Naive B cell (primary cell): Measurements from ENCODE around the gene NARS2. TPM values are rescaled to one million over a fixed set of nuclear protein-coding genes. Genes with fewer than 3 reads are reported as not detected.

ENCODE experiments used
- ATAC-seq, 2 donors: fragments of 150-1000 bp; cut with Tn5 transposase; 2 replicates each; pipeline ENCODE4 v1.10.0; 2021; ENCODE audit warnings: low read depth in 2 of 2, mild to moderate bottlenecking in 2 of 2, moderate library complexity in 2 of 2
- DNase-seq: peaks from one replicate; pipeline ENCODE4 v3.0.0; 2022
- H3K27ac Mint-ChIP-seq, 6 donors: one replicate each; pipeline ENCODE4 v1.8.0; 2020 to 2022; ENCODE audit warnings: mild to moderate bottlenecking in 6 of 6, mixed read lengths in 6 of 6, moderate library complexity in 5 of 6, inconsistent platforms in 2 of 6
- H3K27me3 Mint-ChIP-seq, 3 donors: one replicate each; pipeline ENCODE4 v1.8.0; 2021 to 2022; ENCODE audit warnings: mixed read lengths in 3 of 3, mild to moderate bottlenecking in 1 of 3
- H3K36me3 Mint-ChIP-seq, 2 donors: one replicate each; pipeline ENCODE4 v1.8.0; 2020 to 2022; ENCODE audit warnings: mixed read lengths in 2 of 2, inconsistent platforms in 1 of 2, mild to moderate bottlenecking in 1 of 2
- H3K4me1 Mint-ChIP-seq, 3 donors: one replicate each; pipeline ENCODE4 v1.8.0; 2020 to 2022; ENCODE audit warnings: mixed read lengths in 3 of 3, inconsistent platforms in 1 of 3, mild to moderate bottlenecking in 1 of 3, moderate library complexity in 1 of 3
- H3K4me3 Mint-ChIP-seq, 8 donors: one replicate each; pipeline ENCODE4 v1.8.0; 2020 to 2022; ENCODE audit warnings: mild to moderate bottlenecking in 8 of 8, mixed read lengths in 8 of 8, moderate library complexity in 8 of 8, inconsistent platforms in 2 of 8
- H3K9me3 Mint-ChIP-seq, 7 donors: one replicate each; pipeline ENCODE4 v1.8.0; 2020 to 2022; ENCODE audit warnings: mixed read lengths in 7 of 7, mild to moderate bottlenecking in 5 of 7, inconsistent platforms in 2 of 7, moderate library complexity in 1 of 7
- polyA plus RNA-seq, 6 donors: library from polyadenylated mRNA; unstranded; fragments of 300-500 nt; fragmentation: Illumina TruSeq; gene quantifications; one replicate each; pipeline ENCODE4 v1.2.3, GENCODE V29; 2021; ENCODE audit warnings: low read depth in 6 of 6

Gene NARS2
- polyA plus RNA-seq, 6 donors from 2014 or later = 11.4 to 16.4 (median 15.3) TPM

- no peaks in the 10 kb centered on the region for H3K27me3 Mint-ChIP-seq
- DNase-seq = no peak
- H3K27ac Mint-ChIP-seq = peak overlapping the region in 1 of 6 donors; percentile 7
- H3K4me1 Mint-ChIP-seq = peaks cover 10 to 30% (median 25%) of the 10 kb centered on the region in 3 donors
- H3K36me3 Mint-ChIP-seq = no peaks in the 10 kb centered on the region
- no peaks in the 10 kb centered on the region for H3K9me3 Mint-ChIP-seq
- H3K4me3 Mint-ChIP-seq = no peak overlapping the region
- ATAC-seq = no peak
Measured at GRCh38 chr11:78400702-78401101, 174.0 kb downstream of the NARS2 start.

- H3K9me3 Mint-ChIP-seq = no peaks in the 10 kb centered on the region
- H3K36me3 Mint-ChIP-seq = no peaks in the 10 kb centered on the region
- peak overlapping the region in 2 of 6 donors; percentile 6 to 27 for H3K27ac Mint-ChIP-seq
- no peaks in the 10 kb centered on the region for H3K27me3 Mint-ChIP-seq
- ATAC-seq (no peak), DNase-seq (no peak)
- H3K4me1 Mint-ChIP-seq = peaks cover 10 to 30% (median 25%) of the 10 kb centered on the region in 3 donors
- H3K4me3 Mint-ChIP-seq = no peak overlapping the region
Measured at GRCh38 chr11:78400116-78400515, 174.5 kb downstream of the NARS2 start.

GRCh38 chr11:78399136-78399535, 175.5 kb downstream of the NARS2 start:
- H3K27ac Mint-ChIP-seq = no peak overlapping the region
- H3K9me3 Mint-ChIP-seq = no peaks in the 10 kb centered on the region
- no peak for DNase-seq
- peaks cover 10 to 32% (median 27%) of the 10 kb centered on the region in 3 donors for H3K4me1 Mint-ChIP-seq
- H3K27me3 Mint-ChIP-seq = no peaks in the 10 kb centered on the region
- H3K4me3 Mint-ChIP-seq = no peak overlapping the region
- no peak for ATAC-seq
- H3K36me3 Mint-ChIP-seq = no peaks in the 10 kb centered on the region

GRCh38 chr11:78398715-78399114, 175.9 kb downstream of the NARS2 start:
- Mint-ChIP-seq H3K4me1 (peaks cover 10 to 32% (median 28%) of the 10 kb centered on the region in 3 donors), H3K27me3 (no peaks in the 10 kb centered on the region), H3K4me3 (no peak overlapping the region), H3K27ac (no peak overlapping the region), H3K36me3 (no peaks in the 10 kb centered on the region), H3K9me3 (no peaks in the 10 kb centered on the region)
- no peak for ATAC-seq
- no peak for DNase-seq

GRCh38 chr11:78397398-78397797, 177.3 kb downstream of the NARS2 start:
- Mint-ChIP-seq H3K4me1 (peaks cover 10 to 38% (median 33%) of the 10 kb centered on the region in 3 donors), H3K27ac (peak overlapping the region in 3 of 6 donors; percentile 5 to 52 (median 45)), H3K27me3 (no peaks in the 10 kb centered on the region), H3K36me3 (no peaks in the 10 kb centered on the region), H3K9me3 (no peaks in the 10 kb centered on the region), H3K4me3 (no peak overlapping the region)
- ATAC-seq = peak; percentile 83 to 96
- peak; percentile 32 for DNase-seq

- DNase-seq (no peak), ATAC-seq (no peak)
- Mint-ChIP-seq H3K36me3 (no peaks in the 10 kb centered on the region), H3K9me3 (no peaks in the 10 kb centered on the region), H3K27ac (no peak overlapping the region), H3K4me3 (no peak overlapping the region), H3K4me1 (peaks cover 14 to 45% (median 28%) of the 10 kb centered on the region in 3 donors), H3K27me3 (no peaks in the 10 kb centered on the region)
Measured at GRCh38 chr11:78395597-78395996, 179.1 kb downstream of the NARS2 start.

GRCh38 chr11:78392854-78393253, 181.8 kb downstream of the NARS2 start:
- H3K27ac Mint-ChIP-seq = no peak overlapping the region
- no peaks in the 10 kb centered on the region for H3K27me3 Mint-ChIP-seq
- no peak for DNase-seq
- no peaks in the 10 kb centered on the region for H3K9me3 Mint-ChIP-seq
- peaks cover 14 to 36% (median 27%) of the 10 kb centered on the region in 3 donors for H3K4me1 Mint-ChIP-seq
- no peak overlapping the region for H3K4me3 Mint-ChIP-seq
- ATAC-seq = no peak
- H3K36me3 Mint-ChIP-seq = no peaks in the 10 kb centered on the region

GRCh38 chr11:78391424-78391823, 183.2 kb downstream of the NARS2 start:
- H3K27ac Mint-ChIP-seq = no peak overlapping the region
- peaks cover 0 to 4% (median 0%) of the 10 kb centered on the region in 7 donors for H3K9me3 Mint-ChIP-seq
- no peaks in the 10 kb centered on the region for H3K36me3 Mint-ChIP-seq
- H3K4me3 Mint-ChIP-seq = no peak overlapping the region
- DNase-seq = no peak
- H3K27me3 Mint-ChIP-seq = no peaks in the 10 kb centered on the region
- no peak for ATAC-seq
- peaks cover 6 to 27% (median 19%) of the 10 kb centered on the region in 3 donors for H3K4me1 Mint-ChIP-seq

GRCh38 chr11:78390809-78391208, 183.9 kb downstream of the NARS2 start:
- DNase-seq (no peak), ATAC-seq (no peak)
- peaks cover 0 to 5% (median 4%) of the 10 kb centered on the region in 7 donors for H3K9me3 Mint-ChIP-seq
- H3K4me3 Mint-ChIP-seq = no peak overlapping the region
- peaks cover 6 to 27% (median 19%) of the 10 kb centered on the region in 3 donors for H3K4me1 Mint-ChIP-seq
- H3K27ac Mint-ChIP-seq = peak overlapping the region in 1 of 6 donors; percentile 4
- no peaks in the 10 kb centered on the region for H3K36me3 Mint-ChIP-seq
- no peaks in the 10 kb centered on the region for H3K27me3 Mint-ChIP-seq

GRCh38 chr11:78386215-78386941, 188.3 kb downstream of the NARS2 start:
- Mint-ChIP-seq H3K9me3 (peaks cover 12 to 28% (median 14%) of the 10 kb centered on the region in 7 donors), H3K4me1 (peaks cover 8 to 14% (median 12%) of the 10 kb centered on the region in 3 donors), H3K27me3 (no peaks in the 10 kb centered on the region), H3K4me3 (no peak overlapping the region), H3K36me3 (peaks cover 15 to 23% of the 10 kb centered on the region in 2 donors), H3K27ac (peak overlapping the region in 1 of 6 donors; percentile 37)
- DNase-seq = no peak
- no peak for ATAC-seq

Other genes starting within 250 kb of the NARS2 start
- 1 to 10 TPM in 4 of 6 donors, under 1 TPM in 2; 0.71 to 4.2 (median 2.2) TPM for gene GAB2, start 157.0 kb downstream of the NARS2 start, polyA plus RNA-seq